Measurements from ENCODE around the gene APOL2.

- no peak for TF ChIP-seq CTCF (optimal IDR thresholded peaks at IDR 0.05 in 1 of 3, IDR thresholded peaks at IDR 0.05 in 1 of 3, conservative IDR thresholded peaks at IDR 0.05 in 1 of 3; ENCODE audit: extremely low read depth in 1 of 3, insufficient read depth in 2 of 3, low read length in 3 of 3)
- TF ChIP-seq EZH2 (IDR thresholded peaks at IDR 0.05; ENCODE audit: low read length), result no peak
Measured at GRCh38 chr22:36257948-36258670, 18.8 kb upstream of the APOL2 start.

Measured in keratinocyte (primary cell).